Measurements from ENCODE around the gene MYO1D. TPM values are rescaled to one million over a fixed set of nuclear protein-coding genes. Genes with fewer than 3 reads are reported as not detected.

Gene MYO1D
- total and polyA plus RNA-seq, 8 donors: 11.6 to 727 (median 73.4) TPM

DNA sequence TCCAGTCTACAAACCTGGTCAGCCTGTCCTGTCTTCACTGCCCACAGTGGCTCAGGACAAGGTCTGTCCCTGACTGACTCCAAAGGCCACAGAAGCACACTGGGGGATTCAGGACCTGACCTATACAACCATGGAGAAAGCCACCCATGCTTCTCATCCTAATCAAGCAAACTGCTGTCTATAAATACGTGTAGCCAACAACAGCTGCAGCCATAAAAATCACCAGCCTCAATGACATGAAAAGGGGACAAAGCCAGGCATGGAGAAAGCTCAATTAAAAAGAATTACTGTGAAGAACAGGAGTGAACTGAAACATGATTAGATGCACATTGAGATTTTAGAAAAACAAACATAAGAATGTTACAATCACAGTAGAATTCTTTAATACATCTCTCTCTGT, 220.0 kb downstream of the MYO1D start:
- peaks cover 16 to 60% (median 41%) of the 10 kb centered on the region in 4 donors for H3K36me3 ChIP-seq

DNA sequence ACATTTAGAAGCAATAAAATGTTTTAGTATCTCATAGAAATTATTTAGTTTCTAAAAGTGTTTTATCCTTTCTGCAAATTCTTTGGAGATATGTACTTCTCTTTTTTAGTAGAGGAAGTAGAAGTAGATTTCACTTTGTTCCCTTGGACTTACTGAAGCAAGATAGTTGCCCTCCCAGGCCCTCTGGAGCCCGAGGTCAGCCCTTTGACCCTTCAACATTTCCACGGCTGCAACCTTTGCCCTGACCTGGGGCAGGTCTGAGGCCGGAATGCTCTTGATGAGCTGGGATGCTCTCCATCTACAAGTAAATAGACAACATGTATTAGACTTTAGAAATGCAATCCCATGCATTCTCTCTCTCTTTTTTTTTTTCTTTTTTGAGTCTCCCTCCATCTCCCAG, 222.6 kb downstream of the MYO1D start:
- Histone ChIP-seq H3K27me3 (no peaks in the 10 kb centered on the region), H3K9me3 (peaks cover 3 to 16% (median 8%) of the 10 kb centered on the region in 4 donors), H3K36me3 (peaks cover 19 to 84% (median 65%) of the 10 kb centered on the region in 4 donors), H3K4me1 (peaks cover 0 to 14% (median 5%) of the 10 kb centered on the region in 4 donors), H3K4me3 (no peak overlapping the region), H3K27ac (no peak overlapping the region)
- WGBS, 5 donors: 77 to 87% (median 83%) methylated on average over 3 of the region's 3 CpGs
- no peak for DNase-seq
- intact Hi-C loops (cut with DNase I; ENCODE audit: low total_unique reads): no loop called here
- TF ChIP-seq POLR2A (IDR thresholded peaks at IDR 0.05): no peak
- TF ChIP-seq, protein P1, sequence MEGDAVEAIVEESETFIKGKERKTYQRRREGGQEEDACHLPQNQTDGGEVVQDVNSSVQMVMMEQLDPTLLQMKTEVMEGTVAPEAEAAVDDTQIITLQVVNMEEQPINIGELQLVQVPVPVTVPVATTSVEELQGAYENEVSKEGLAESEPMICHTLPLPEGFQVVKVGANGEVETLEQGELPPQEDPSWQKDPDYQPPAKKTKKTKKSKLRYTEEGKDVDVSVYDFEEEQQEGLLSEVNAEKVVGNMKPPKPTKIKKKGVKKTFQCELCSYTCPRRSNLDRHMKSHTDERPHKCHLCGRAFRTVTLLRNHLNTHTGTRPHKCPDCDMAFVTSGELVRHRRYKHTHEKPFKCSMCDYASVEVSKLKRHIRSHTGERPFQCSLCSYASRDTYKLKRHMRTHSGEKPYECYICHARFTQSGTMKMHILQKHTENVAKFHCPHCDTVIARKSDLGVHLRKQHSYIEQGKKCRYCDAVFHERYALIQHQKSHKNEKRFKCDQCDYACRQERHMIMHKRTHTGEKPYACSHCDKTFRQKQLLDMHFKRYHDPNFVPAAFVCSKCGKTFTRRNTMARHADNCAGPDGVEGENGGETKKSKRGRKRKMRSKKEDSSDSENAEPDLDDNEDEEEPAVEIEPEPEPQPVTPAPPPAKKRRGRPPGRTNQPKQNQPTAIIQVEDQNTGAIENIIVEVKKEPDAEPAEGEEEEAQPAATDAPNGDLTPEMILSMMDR (IDR thresholded peaks at IDR 0.05): no peak

More for the DNA sequence above, 220.0 kb downstream of the MYO1D start:
- no peak overlapping the region for H3K4me3 ChIP-seq
- H3K4me1 ChIP-seq: peaks cover 0 to 18% (median 7%) of the 10 kb centered on the region in 4 donors
- H3K27ac ChIP-seq: no peak overlapping the region
- WGBS, 5 donors: 61 to 86% (median 80%) methylated on average over 1 of the region's 1 CpG
- TF ChIP-seq, protein P1 (IDR thresholded peaks at IDR 0.05): no peak
- TF ChIP-seq EP300 (IDR thresholded peaks at IDR 0.05): no peak
- TF ChIP-seq POLR2A (IDR thresholded peaks at IDR 0.05): no peak
- no peak for TF ChIP-seq POLR2AphosphoS5 (IDR thresholded peaks at IDR 0.05)
- no peaks in the 10 kb centered on the region for H3K27me3 ChIP-seq
- H3K9me3 ChIP-seq: no peaks in the 10 kb centered on the region
- no peak for DNase-seq
- intact Hi-C loops (cut with DNase I; ENCODE audit: low total_unique reads): no loop called here

DNA sequence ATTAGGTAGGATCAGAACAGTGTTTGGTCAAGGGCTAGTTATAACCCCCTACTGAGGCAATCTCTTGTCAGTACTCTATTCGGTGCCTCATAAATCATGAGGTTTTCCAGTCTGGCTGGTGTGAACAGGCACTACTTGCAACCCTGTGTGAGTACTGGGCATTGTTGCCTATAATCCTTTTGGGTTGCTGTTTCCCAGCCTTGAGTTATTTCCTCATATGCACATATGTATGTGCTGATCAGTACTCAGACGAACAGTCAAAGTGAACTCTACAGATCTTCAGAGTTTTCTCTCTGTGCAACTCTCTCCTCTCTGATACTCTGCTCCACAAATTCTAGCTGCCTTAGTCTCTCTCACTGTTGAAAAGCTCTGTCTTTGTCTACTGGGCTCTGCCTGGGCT, 225.8 kb downstream of the MYO1D start:
- WGBS, 5 donors: 93 to 98% (median 98%) methylated on average over 2 of the region's 2 CpGs
- Histone ChIP-seq H3K27ac (no peak overlapping the region), H3K9me3 (peaks cover 3 to 16% (median 9%) of the 10 kb centered on the region in 4 donors), H3K36me3 (peaks cover 13 to 76% (median 65%) of the 10 kb centered on the region in 4 donors), H3K27me3 (no peaks in the 10 kb centered on the region), H3K4me3 (no peak overlapping the region), H3K4me1 (no peaks in the 10 kb centered on the region)
- intact Hi-C loops (cut with DNase I; ENCODE audit: low total_unique reads): no loop called here
- no peak for DNase-seq
- TF ChIP-seq POLR2AphosphoS5 (IDR thresholded peaks at IDR 0.05) (no peak), POLR2A (IDR thresholded peaks at IDR 0.05) (no peak), EP300 (IDR thresholded peaks at IDR 0.05) (no peak)
- TF ChIP-seq, protein P1 (IDR thresholded peaks at IDR 0.05): no peak

DNA sequence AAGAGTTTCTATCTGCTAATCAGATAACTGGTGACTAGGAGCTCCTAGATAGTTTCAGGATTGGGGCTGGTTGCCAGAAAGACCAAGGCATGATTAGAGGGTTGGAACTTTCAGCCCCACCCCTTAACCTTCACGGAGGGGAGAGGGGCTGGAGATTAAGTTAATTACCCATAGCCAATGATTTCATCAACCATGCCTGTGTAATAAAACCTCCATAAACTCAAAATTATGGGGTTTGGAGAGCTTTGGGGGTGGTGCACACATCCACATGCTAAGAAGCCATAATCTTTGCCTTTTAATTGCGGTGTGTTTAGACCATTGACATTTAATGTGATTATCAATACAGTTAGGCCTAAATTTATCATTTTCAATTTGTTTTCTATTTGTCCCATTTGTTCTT, 228.5 kb downstream of the MYO1D start:
- intact Hi-C loops (cut with DNase I; ENCODE audit: low total_unique reads): no loop called here
- DNase-seq: no peak
- 85 to 92% (median 89%) methylated on average over 2 of the region's 2 CpGs for WGBS, 5 donors
- Histone ChIP-seq H3K4me1 (no peaks in the 10 kb centered on the region), H3K27me3 (no peaks in the 10 kb centered on the region), H3K4me3 (no peak overlapping the region), H3K9me3 (peaks cover 3 to 16% (median 9%) of the 10 kb centered on the region in 4 donors), H3K36me3 (peaks cover 7 to 55% (median 51%) of the 10 kb centered on the region in 4 donors), H3K27ac (no peak overlapping the region)
- no peak for TF ChIP-seq POLR2AphosphoS5 (IDR thresholded peaks at IDR 0.05)
- no peak for TF ChIP-seq POLR2A (IDR thresholded peaks at IDR 0.05)
- TF ChIP-seq, protein P1 (IDR thresholded peaks at IDR 0.05): no peak
- no peak for TF ChIP-seq EP300 (IDR thresholded peaks at IDR 0.05)
